Activated CD8-positive, alpha-beta memory T cell treated with anti-CD3 and anti-CD28 coated beads, Interleukin-2, amount 50 U/mL, for 1 hour (primary cell): ENCODE data around the gene MYBL2.
A peak's percentile ranks its signal among the peaks of the same experiment; 100 is the strongest.

Experiments used
- DNase-seq: peaks from one replicate; pipeline ENCODE4 v3.0.0-alpha.2; 2020; ENCODE audit errors: extremely low read depth

Gene MYBL2

DNA sequence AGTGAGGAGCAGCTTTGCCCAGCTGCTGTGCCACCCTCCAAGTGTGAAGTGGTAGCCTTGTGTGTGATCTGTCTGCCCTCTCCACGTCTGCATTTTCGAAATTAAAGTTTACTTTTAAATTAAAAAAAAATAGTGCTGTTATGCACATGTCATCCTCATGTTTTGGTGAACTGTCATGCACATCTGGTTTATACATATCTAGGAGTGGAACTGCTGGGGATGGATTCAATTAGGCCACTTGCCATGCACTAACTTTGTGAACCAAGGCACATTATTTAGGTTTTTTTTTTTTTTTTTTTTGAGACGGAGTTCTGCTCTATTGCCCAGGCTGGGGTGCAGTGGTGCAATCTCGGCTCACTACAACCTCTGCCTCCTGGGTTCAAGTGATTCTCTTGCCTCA is 56.3 kb downstream of the MYBL2 start:
- no peak for DNase-seq

DNA sequence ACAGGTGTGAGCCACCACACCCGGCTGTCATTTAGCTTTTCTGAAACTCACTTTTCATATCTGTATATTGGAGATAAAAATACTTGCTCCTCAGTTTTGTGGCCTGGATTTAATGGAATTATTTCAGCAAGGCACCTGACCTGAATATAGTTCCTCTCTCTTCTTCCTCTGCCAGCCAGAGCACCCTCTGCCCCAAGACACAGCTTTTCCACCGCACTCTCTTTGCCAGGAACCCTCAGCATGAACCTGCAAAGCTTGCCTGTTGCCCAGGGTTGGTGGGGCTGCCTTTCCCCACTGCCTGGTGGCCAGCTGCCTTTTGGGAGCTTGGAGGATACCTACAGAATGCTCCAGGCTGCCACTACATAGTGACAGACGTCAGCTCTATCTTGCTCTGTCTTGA is 56.8 kb downstream of the MYBL2 start:
- no peak for DNase-seq

DNA sequence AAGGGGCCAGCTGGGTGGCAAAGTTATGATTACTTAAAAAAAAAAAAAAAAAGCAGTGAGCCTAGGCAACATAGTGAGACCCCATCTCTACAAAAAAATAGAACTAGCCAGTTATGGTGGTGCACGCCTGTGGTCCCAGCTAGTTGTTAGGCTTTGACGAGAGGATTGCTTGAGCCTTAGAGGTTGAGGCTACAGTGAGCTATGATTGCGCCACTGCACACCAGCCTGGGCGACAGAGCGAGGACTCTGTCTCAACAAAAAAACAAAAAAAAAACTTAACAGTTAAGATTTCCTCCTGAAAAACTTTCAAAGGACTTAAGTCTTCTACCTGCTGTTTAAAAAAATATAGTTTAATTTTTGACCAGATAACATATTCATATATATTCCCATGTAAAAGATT is 57.5 kb downstream of the MYBL2 start:
- DNase-seq, result no peak

DNA sequence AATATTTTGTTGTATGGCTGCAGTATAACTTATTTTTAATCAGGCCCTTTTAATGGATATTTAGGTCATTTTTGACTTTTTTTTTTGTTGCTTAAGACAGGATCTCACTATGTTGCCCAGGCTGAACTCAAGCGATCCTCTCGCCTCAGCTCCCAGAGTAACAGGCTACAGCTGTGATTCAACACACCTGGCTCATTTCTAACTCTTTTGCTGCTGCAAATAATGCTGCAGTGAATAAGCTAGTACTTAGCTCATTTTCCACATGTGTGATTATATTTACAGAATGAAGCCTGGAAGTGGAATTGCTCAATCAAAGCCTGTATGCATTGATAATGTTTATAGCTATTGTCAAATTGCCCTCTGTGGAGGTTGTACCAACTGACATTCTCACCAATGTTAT is 58.8 kb downstream of the MYBL2 start:
- DNase-seq, result no peak

DNA sequence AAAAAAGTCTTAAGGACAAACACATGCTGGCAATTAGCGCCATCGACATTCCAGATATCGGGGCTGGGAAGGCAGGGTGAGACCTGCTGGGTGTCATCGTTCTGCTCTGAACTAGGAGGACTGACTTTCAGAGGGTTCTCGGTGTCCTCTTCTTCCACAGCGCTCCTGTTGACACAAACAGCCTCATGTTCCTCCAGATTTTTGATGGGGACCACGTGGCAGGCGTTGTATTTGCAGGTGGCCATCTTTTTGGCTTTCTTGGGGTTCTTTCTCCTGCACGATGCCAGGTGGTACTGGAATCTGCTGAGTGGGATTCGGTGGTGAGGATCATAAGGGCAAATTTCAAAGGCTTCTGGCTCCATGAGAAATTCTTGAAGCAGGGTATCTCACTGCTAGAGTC is 59.4 kb downstream of the MYBL2 start:
- DNase-seq, result no peak

- no peak for DNase-seq
These were observed 60.0 kb downstream of the MYBL2 start, which contains the start of gene GTSF1L for GRCh38 chr20:43726811-43727338. Gene GTSF1L (minus strand): TSS chr20:43727002. CDS start chr20:43726694, 308 bp downstream.

DNA sequence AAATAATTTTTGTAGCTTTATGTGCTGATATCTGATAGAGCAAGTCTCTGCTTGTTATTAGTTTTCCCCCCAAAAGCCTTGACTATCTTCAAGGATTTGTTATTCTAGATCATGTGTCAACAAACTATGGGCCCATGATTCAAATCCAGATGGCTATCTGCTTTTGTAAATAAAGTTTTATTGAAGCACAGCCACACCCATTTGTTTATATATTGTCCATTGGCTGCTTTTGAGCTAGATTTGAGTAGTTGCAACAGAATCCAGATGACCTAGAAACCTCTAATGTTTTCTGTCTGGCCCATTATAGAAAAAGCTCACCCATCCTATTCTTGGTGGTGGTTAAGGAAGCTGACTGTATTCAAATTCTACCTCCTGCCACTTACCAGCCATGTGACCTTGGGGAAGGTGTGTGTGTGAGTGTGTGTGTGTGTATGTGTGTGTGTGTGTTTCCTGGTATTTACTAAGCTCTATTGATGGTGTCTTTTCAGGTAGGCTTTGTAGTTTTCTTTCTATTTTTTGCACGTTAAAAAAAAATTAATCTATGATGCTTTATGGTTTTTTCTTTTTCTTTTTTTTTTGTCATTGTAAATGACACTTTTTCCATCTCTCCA is 61.2 kb downstream of the MYBL2 start:
- DNase-seq, result peak; percentile 18

GRCh38 chr20:43728686-43729255 is 61.9 kb downstream of the MYBL2 start:
- no peak for DNase-seq

- DNase-seq, result no peak
These were observed 64.6 kb downstream of the MYBL2 start for GRCh38 chr20:43731469-43731868.

- no peak for DNase-seq
These were observed 65.0 kb downstream of the MYBL2 start for GRCh38 chr20:43731927-43732326.

DNA sequence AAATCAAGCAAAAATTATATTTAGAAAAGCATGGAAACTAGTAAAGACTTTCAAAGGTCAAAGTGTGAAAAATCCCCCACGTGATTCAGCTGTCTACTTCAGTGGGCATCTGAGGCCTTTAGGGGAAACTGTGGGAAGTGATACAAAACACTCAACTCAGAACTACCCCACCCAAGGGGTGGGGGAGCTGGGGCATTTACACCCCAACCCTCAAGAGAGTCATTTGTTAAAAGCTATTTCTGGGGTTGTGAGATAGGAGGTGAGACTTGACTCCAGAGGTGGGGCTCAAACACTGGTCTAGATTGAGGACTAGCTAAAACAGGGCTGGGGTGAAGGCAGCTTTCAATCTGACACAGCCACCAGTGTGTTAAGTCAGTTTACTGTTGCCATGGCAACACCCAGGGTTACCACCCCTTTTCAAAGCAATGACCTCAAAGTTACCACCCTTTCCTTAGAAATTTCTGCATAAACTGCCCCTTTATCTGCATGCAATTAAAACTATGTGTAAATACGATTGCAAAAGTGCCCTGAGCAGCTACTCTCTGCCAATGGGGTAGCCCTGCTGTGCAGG is 69.8 kb downstream of the MYBL2 start:
- DNase-seq, result no peak

GRCh38 chr20:43737925-43738324 is 71.0 kb downstream of the MYBL2 start:
- DNase-seq, result no peak

DNA sequence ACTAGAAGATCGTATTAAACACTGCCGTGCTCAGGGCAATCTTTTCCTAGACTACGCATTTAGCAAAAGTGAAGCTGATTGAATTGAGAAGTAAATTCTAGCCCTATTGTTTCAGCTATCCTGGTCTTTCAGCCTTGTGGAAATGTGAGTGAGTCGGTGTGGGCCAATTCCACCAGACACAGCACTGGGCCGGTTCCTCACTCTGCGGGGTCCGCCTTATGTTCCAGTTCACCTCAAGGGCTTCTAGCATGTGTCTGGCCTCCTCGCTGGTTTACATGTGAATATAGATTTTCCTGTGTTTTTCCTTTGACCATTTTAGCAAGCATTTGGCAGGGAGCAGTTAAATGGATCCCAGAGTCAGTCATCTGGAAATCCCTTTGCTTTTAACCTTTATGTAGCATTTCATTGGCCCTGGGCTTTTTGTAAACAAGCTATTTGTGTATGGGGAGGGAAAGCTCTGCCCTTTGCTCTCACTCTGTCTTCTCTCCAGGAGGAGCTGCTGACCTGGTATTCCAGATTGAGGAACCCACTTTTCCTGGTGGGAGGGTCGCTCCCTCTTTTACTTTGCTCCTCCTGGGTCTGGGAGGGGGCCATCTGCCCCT is 72.3 kb downstream of the MYBL2 start:
- DNase-seq, result no peak

DNA sequence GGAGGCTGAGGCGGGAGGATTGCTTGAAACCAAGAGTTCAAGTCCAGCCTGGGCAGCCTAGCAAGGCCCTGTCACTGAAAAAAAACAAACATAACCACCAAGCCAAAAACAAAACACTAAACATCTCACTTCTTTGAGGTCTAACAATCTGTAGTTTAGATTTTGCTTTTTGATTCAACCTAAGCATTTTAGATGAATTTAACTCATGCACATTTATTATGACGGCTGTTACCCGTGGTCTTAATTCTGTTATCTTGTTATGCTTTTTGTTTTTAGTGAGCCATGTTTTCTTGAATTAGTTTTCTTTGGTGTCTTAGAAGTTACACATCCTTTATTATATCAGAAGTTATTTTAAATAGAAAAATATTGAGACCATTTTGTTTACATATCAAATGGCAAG is 73.7 kb downstream of the MYBL2 start:
- no peak for DNase-seq

GRCh38 chr20:43744151-43744611 is 77.3 kb downstream of the MYBL2 start:
- no peak for DNase-seq

DNA sequence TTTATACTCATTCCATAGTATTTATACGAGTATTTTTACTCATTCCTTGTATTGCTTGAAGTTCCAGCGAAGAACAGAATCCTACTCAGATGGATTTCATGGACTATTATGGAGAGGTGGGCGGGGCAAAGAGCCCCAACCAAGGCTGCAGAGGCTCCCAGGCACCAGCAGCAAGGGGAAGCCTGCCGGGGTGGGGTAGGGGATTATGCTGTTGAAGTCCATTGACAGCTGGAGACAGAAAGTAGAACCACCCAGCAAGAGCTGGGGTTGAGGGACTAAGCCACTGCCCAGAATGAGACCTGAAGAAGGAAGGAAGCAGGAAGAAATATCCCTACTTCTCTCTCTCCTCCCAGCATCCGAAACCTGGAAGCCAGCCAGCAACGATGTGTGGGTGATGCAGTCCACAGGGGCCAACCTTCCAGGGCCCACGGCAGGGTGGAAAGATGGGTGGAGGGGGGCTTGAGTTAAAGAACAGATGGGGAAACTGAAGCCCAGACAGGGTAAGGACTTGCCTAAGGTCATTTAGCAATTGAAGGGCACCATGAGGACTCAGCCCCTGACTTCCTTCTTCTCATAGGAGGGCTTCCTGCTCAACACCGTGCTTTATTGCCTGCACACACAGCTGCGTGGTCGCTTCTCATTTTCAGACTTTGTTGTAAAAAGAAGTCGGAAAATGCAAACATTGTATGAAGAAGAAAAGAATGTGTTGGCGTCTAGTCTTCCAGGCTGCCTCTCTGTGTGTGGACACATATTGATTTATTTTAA is 78.2 kb downstream of the MYBL2 start:
- DNase-seq, result no peak

DNA sequence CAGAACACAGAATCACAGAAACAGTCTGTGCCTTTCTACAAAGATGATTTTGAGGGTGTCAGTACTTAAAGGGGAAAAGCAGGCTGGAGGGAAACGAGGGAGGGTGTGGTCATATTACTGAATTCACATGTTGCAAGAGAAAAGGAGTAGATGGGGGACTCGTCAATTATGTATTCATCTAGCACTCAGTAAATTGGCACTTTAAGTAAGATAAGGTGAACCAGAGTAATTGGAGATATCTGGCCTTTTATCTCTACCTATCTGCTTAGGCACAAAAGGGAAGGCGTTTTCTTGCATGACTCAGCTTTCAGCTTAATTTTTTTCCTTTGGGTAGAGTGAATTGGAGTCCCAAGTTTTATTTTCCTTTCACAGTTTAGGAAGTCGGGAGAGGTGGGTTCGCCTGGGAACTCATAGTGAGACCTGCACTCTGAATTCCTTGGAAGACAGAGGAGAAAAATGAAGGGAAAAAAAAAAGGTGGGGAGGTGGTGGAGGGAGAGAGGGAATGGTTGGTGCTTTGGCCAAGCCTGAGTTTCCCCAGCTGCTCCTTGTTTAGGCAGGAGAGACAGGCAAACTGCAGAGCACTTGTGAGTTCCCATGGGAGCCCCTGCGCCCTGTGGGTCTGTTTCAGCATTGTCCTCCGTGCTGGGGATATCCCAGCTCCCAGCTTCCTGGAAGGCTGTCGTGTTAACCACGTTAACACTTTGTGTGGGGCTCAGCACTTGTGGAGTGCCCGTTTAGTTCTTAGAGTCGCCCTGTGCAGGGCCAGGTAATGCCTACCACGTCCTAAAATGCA is 79.6 kb downstream of the MYBL2 start:
- no peak for DNase-seq

DNA sequence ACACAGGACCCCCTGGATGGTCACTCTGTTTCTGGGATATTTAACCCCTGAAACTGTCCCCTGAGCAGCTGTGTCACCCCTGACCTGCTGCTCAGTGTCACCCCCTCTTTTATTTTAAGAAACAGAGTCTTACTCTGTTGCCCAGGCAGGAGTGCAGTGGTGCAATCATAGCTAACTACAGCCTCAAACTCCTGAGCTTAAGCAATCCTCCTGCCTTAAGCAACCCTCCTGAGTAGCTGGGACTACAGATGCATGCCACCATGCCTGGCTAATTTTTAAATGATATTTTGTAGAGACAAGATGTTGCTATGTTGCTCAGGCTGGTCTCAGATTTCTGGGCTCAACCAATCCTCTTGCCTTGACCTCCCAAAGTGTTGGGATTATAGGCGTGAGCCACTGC is 81.4 kb downstream of the MYBL2 start:
- no peak for DNase-seq

DNA sequence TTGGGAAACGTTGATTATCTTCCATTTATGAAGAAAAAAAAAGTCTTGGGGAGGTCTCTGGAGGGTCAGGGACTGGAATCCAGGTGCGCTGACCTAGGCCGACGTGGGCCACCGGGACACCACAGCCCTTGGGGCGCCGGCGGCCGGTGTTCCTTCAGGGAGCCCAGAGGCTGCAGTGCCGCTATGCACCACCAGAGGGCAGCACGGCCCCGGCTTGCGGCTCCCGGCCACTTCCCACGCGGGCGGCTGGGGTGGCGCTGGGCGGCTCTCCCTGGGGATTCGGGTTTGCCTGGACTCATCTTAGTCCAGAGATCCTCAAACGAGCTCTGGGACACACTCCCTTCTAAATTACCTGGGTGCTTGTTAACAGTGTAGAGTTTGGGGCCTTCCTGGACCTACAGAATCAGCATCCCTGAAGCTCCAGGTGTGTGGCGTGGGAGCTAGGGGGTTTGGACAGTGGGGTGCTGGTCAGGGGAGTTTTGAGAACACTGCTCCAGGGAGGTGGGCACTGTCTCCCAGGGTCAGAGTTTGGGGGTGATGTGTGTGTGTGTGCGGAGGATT is 82.9 kb downstream of the MYBL2 start:
- peak; percentile 29 for DNase-seq

DNA sequence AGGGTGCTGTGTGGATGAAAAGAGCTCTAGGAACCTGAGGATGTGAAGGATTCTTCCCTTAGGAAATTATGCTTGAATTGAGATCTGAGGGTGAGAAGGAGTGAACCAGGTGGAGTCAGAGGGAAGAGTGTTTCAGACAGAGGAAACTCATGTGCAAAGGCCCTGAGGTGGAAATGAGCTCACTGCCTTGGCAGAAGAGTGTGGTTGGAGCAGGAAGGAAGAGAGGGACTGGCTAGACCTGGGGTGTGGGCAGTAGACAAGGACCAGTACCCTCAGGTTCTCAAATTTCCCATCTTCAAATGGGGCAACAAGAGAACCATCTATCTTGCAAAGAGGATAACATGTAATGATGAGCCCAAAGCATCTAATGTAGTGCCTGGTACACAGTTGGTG is 83.9 kb downstream of the MYBL2 start:
- DNase-seq, result no peak
